K562 (cell line): Measurements from ENCODE around the gene RNF214. TPM values are rescaled to one million over a fixed set of nuclear protein-coding genes. Genes with fewer than 3 reads are reported as not detected.

Experiments
- ATAC-seq: fragments of 200-7000 bp; cut with Tn5 transposase; 3 replicates; pipeline ENCODE4 v1.9.1; 2020; ENCODE audit warnings: moderate library complexity
- BruUV-seq: library from RNA; stranded (reverse); fragments of 400-500 nt; replicated peaks from 2 replicates; lab custom pipeline; 2021; lab: Mats Ljungman, UMichigan
- CTCF ChIA-PET: fragments of 300-600 bp; formaldehyde crosslinking; extraction: SDS; loops from one replicate; lab custom pipeline; 2021; ENCODE audit warnings: low intra/inter-chr PET ratio; lab: Yijun Ruan, JAX
- POLR2A ChIA-PET: fragments of 300-600, 350-650 bp; sonication (Branson Sonifier 250); formaldehyde crosslinking; extraction: SDS; loops from one replicate; lab custom pipeline; 2021; ENCODE audit warnings: antibody characterized with exemption, inconsistent platforms; lab: Yijun Ruan, JAX
- DNase-seq, 4 experiments: peaks; one replicate each; pipeline versions ENCODE4 v3.0.0 to v3.0.0-alpha.2; 2011 to 2018; ENCODE audit warnings: low spot score in 3 of 4, mixed read lengths in 3 of 4; ENCODE audit errors: extremely low read depth in 1 of 4
- FAIRE-seq: peaks from 2 replicates; lab custom pipeline; 2011; peaks lifted over from hg19 to GRCh38; lab: Jason Lieb, UNC
- H2AFZ ChIP-seq: 2 replicates; pipeline ENCODE4 v1.6.0; 2011; ENCODE audit warnings: low read depth, low read length, control low read depth, inconsistent platforms
- H3K27ac ChIP-seq: fragments of 200-600 bp; 3 replicates; pipeline ENCODE4 v1.8.0; 2011; ENCODE audit warnings: low read depth, mild to moderate bottlenecking, control low read depth, inconsistent platforms, low read length, moderate library complexity, mixed read lengths; ENCODE audit errors: extremely low read depth
- H3K27me3 ChIP-seq, 2 experiments: fragments of 300-600 bp in 1 of 2; 2 replicates in 1 of 2; 3 replicates in 1 of 2; pipeline versions ENCODE4 v1.6.0 to v1.8.0; 2011; ENCODE audit warnings: inconsistent platforms in 2 of 2, low read length in 2 of 2, mild to moderate bottlenecking in 1 of 2, mixed read lengths in 1 of 2, moderate library complexity in 1 of 2; ENCODE audit not compliant: control insufficient read depth in 2 of 2, insufficient read depth in 2 of 2
- H3K36me3 ChIP-seq: fragments of 300-600 bp; 3 replicates; pipeline ENCODE4 v1.8.0; 2011; ENCODE audit warnings: mild to moderate bottlenecking, low read length, inconsistent platforms; ENCODE audit not compliant: control insufficient read depth, insufficient read depth
- H3K4me1 ChIP-seq, 2 experiments: fragments of 200-600 bp in 1 of 2; replicated peaks in 1 of 2; 2 replicates in 1 of 2; 3 replicates in 1 of 2; pipeline versions ENCODE4 v1.5.1 to v1.8.0; 2011; ENCODE audit warnings: inconsistent platforms in 2 of 2, low read length in 2 of 2, mild to moderate bottlenecking in 1 of 2, mixed read lengths in 1 of 2, moderate library complexity in 1 of 2; ENCODE audit not compliant: control insufficient read depth in 2 of 2, insufficient read depth in 2 of 2
- H3K4me2 ChIP-seq: 2 replicates; pipeline ENCODE4 v1.6.1; 2011; ENCODE audit warnings: low read length, control low read depth, inconsistent platforms, mixed read lengths; ENCODE audit not compliant: insufficient read depth
- H3K4me3 ChIP-seq: fragments of 200-600 bp; sonication (generic), shearing (Covaris generic); 2 replicates; pipeline ENCODE4 v1.5.1; 2016; ENCODE audit warnings: control low read depth, inconsistent platforms
- H3K79me2 ChIP-seq: fragments of 200-600 bp; 3 replicates; pipeline ENCODE4 v1.8.0; 2011; ENCODE audit warnings: low read length, inconsistent platforms; ENCODE audit not compliant: control insufficient read depth, insufficient read depth
- H3K9ac ChIP-seq, 2 experiments: 2 replicates each; pipeline versions ENCODE4 v1.6.0 to v1.6.1; 2011; ENCODE audit warnings: low read depth in 2 of 2, low read length in 2 of 2, control low read depth in 1 of 2, inconsistent platforms in 1 of 2, mild to moderate bottlenecking in 1 of 2, mixed read lengths in 1 of 2; ENCODE audit not compliant: insufficient read depth in 1 of 2
- H3K9me1 ChIP-seq: one replicate; pipeline ENCODE4 v1.6.0; 2011; ENCODE audit warnings: inconsistent platforms, mild to moderate bottlenecking, low read length, moderate library complexity; ENCODE audit not compliant: control insufficient read depth, insufficient read depth
- H3K9me3 ChIP-seq: replicated peaks from 2 replicates; pipeline ENCODE4 v1.5.1; 2011; ENCODE audit warnings: low read depth, low read length, inconsistent platforms; ENCODE audit not compliant: control insufficient read depth, insufficient read depth
- H4K20me1 ChIP-seq: replicated peaks from 2 replicates; pipeline ENCODE4 v1.6.1; 2011; ENCODE audit warnings: low read length, inconsistent platforms, mixed read lengths; ENCODE audit not compliant: control insufficient read depth, insufficient read depth
- ARNT ChIP-seq, 2 experiments: fragments of 450-650 bp; IDR thresholded peaks; 2 replicates each; pipeline ENCODE4 v1.6.1; 2016; ENCODE audit warnings: mild to moderate bottlenecking in 1 of 2
- CBX2 ChIP-seq: fragments of 200-600 bp; sonication (generic); IDR thresholded peaks from one replicate; pipeline ENCODE4 v1.6.1; 2012; ENCODE audit warnings: mild to moderate bottlenecking, low read length, inconsistent platforms; ENCODE audit not compliant: insufficient read depth, poor library complexity, severe bottlenecking
- CBX3 ChIP-seq, 2 experiments: IDR thresholded peaks; 1 replicate in 1 of 2; 2 replicates in 1 of 2; pipeline ENCODE4 v1.6.1; 2012; ENCODE audit warnings: inconsistent platforms in 2 of 2, low read length in 2 of 2, borderline replicate concordance in 1 of 2, control low read depth in 1 of 2
- DIDO1 ChIP-seq: fragments of 450-650 bp; IDR thresholded peaks from 2 replicates; pipeline ENCODE4 v1.6.1; 2016; ENCODE audit warnings: low read depth, missing biosample characterization, missing genetic modification characterization
- FOXA1 ChIP-seq: fragments of 450-650 bp; IDR thresholded peaks from 2 replicates; pipeline ENCODE4 v1.6.1; 2016; ENCODE audit warnings: mild to moderate bottlenecking, borderline replicate concordance
- FUS ChIP-seq: fragments of 200-400 bp; formaldehyde crosslinking; optimal IDR thresholded peaks from 2 replicates; pipeline ENCODE3; 2017; ENCODE audit warnings: low read depth, low read length
- GTF2A2 ChIP-seq: IDR thresholded peaks from 2 replicates; pipeline ENCODE4 v1.6.1; 2016; ENCODE audit warnings: mild to moderate bottlenecking, missing genetic modification characterization, missing compliant biosample characterization
- MEF2D ChIP-seq: conservative IDR thresholded peaks from 2 replicates; pipeline ENCODE4 v1.6.1; 2016; ENCODE audit warnings: low read depth, missing genetic modification characterization, missing compliant biosample characterization
- NCOA6 ChIP-seq: fragments of 450-650 bp; IDR thresholded peaks from 2 replicates; pipeline ENCODE4 v1.6.1; 2017; ENCODE audit warnings: mild to moderate bottlenecking
- NFIC ChIP-seq: fragments of 450-650 bp; IDR thresholded peaks from 2 replicates; pipeline ENCODE4 v1.6.1; 2017; ENCODE audit warnings: mild to moderate bottlenecking, inconsistent platforms
- POLR2AphosphoS2 ChIP-seq: IDR thresholded peaks from 2 replicates; pipeline ENCODE4 v1.6.1; 2012; ENCODE audit warnings: low read length, improper control_type of control experiment
- POLR2B ChIP-seq: fragments of 450-650 bp; IDR thresholded peaks from 2 replicates; pipeline ENCODE4 v1.6.1; 2018; ENCODE audit warnings: low read depth; ENCODE audit not compliant: partially characterized antibody
- SMAD3 ChIP-seq: fragments of 450-650 bp; formaldehyde crosslinking; conservative IDR thresholded peaks from 2 replicates; pipeline ENCODE4 v1.4.0; 2020; ENCODE audit warnings: mild to moderate bottlenecking
- SMARCA4 ChIP-seq: fragments of 450-650 bp; IDR thresholded peaks from 2 replicates; pipeline ENCODE4 v1.6.1; 2016
- SPI1 ChIP-seq: IDR thresholded peaks from 2 replicates; pipeline ENCODE4 v1.6.1; 2011; ENCODE audit warnings: low read depth, low read length, control low read depth, borderline replicate concordance
- SRSF9 ChIP-seq: fragments of 200-400 bp; formaldehyde crosslinking; IDR thresholded peaks from 2 replicates; pipeline ENCODE4 v1.6.1; 2017; ENCODE audit warnings: low read depth, low read length, borderline replicate concordance
- STAT5A ChIP-seq: IDR thresholded peaks from 2 replicates; pipeline ENCODE4 v1.6.1; 2012; ENCODE audit warnings: low read length, inconsistent platforms, borderline replicate concordance
- THRA ChIP-seq: fragments of 450-650 bp; IDR thresholded peaks from 2 replicates; pipeline ENCODE4 v1.6.1; 2017; ENCODE audit warnings: mild to moderate bottlenecking, moderate library complexity
- YBX1 ChIP-seq: fragments of 450-650 bp; IDR thresholded peaks from 2 replicates; pipeline ENCODE4 v1.7.1; 2016; ENCODE audit warnings: mild to moderate bottlenecking
- ZNF12 ChIP-seq: sonication (generic); formaldehyde crosslinking; IDR thresholded peaks from 2 replicates; pipeline ENCODE4 v1.4.0; 2020; ENCODE audit warnings: mild to moderate bottlenecking, missing genetic modification reagents
- ZNF57 ChIP-seq: fragments of 450-650 bp; formaldehyde crosslinking; IDR thresholded peaks from 2 replicates; pipeline ENCODE4 v1.4.0; 2020; ENCODE audit warnings: mild to moderate bottlenecking, moderate library complexity
- ZNF696 ChIP-seq: fragments of 250-450 bp; sonication (Bioruptor Pico); conservative IDR thresholded peaks from 2 replicates; pipeline ENCODE4 v1.4.0; 2020; ENCODE audit warnings: mild to moderate bottlenecking, moderate library complexity
- ZNF77 ChIP-seq: fragments of 250-450 bp; sonication (Bioruptor Pico); IDR thresholded peaks from 2 replicates; pipeline ENCODE4 v1.5.0; 2020
- WGBS: fragments of 100-300 bp; shearing (Covaris generic); methylation state at CpG from one replicate; pipeline ENCODE4 v1.1.6; 2016; ENCODE audit warnings: low coverage, mixed read lengths; ENCODE audit not compliant: insufficient coverage; ENCODE audit errors: missing lambda C conversion rate; 5-methylcytosine and 5-hydroxymethylcytosine counted together
- in situ Hi-C: fragments of 300-500 bp; cut with MboI; formaldehyde crosslinking; loops from 4 replicates; pipeline ENCODE4 v1.15.0; 2018; ENCODE audit warnings: inconsistent platforms, mixed read lengths
- intact Hi-C: fragments of 100-400 bp; cut with micrococcal nuclease; formaldehyde crosslinking; loops from 2 replicates; pipeline ENCODE4 v1.14.2; 2022
- polyA plus RNA-seq, 8 experiments: library from polyadenylated mRNA; depleted of rRNA in 4 of 8; stranded (reverse) in 5 of 8; unstranded in 3 of 8; fragments of >200 nt; fragmentation: Nextera tagmentation in 2 of 8; fragmentation: Illumina TruSeq in 1 of 8; extraction: Ambion mirVana in 2 of 8; extraction: Trizol in 1 of 8; gene quantifications; 2 replicates each; pipeline versions ENCODE4 v1.2.1 to v1.2.3, GENCODE V29; 2011 to 2014; ENCODE audit warnings: inconsistent platforms in 1 of 8, missing spikeins in 1 of 8
- total RNA-seq, 7 experiments: library from RNA; depleted of rRNA in 6 of 7; stranded (reverse); fragments of >200 nt in 6 of 7; fragmentation: Illumina TruSeq in 2 of 7; extraction: Trizol in 2 of 7; gene quantifications; 2 replicates each; pipeline versions ENCODE4 v1.2.1 to v1.2.3, GENCODE V29; 2011 to 2021; ENCODE audit warnings: low replicate concordance in 1 of 7

The RNF214 gene
- total and polyA plus RNA-seq, 9 of the 15 experiments (the other 6 are each of a cell fraction or from before 2014, with no cell fraction given), result 6.6 to 24.8 (median 11.9) TPM

GRCh38 chr11:117281869-117282268 is 49.4 kb downstream of the RNF214 start (continued):
- TF ChIP-seq GTF2A2 (tag) (no peak), FOXA1 (no peak), CBX3 (IDR thresholded peaks at IDR 0.05; ENCODE audit: borderline replicate concordance in 1 of 2, low read length in 2 of 2) (no peak), ZNF57 (CRISPR knock-in tag) (no peak), SMARCA4 (no peak), DIDO1 (tag) (no peak), ZNF12 (no peak), SPI1 (no peak)

GRCh38 chr11:117282956-117283355 is 50.5 kb downstream of the RNF214 start:
- ATAC-seq, result no peak
- POLR2A ChIA-PET, result interaction anchor here (1.4 kb wide), 1 partner anchor 19 kb away, joined by 4 read pairs; no protein-coding TSS in a partner anchor
- peaks cover 3% of the 10 kb centered on the region; the same call in 1 of the 2 replicates for H4K20me1 ChIP-seq
- no peaks in the 10 kb centered on the region for H3K79me2 ChIP-seq
- TF ChIP-seq THRA, result no peak
- TF ChIP-seq SRSF9, result no peak
- TF ChIP-seq STAT5A, result no peak
- TF ChIP-seq POLR2AphosphoS2, result no peak
- TF ChIP-seq POLR2B, result no peak
- no peak for TF ChIP-seq NCOA6
- no peak for TF ChIP-seq FUS
- no peak for TF ChIP-seq NFIC
- no peak for TF ChIP-seq ZNF77 (CRISPR knock-in tag)
- no peak for TF ChIP-seq MEF2D
- TF ChIP-seq ARNT (IDR thresholded peaks at IDR 0.05), result no peak
- TF ChIP-seq YBX1, result no peak
- TF ChIP-seq SMAD3, result no peak
- TF ChIP-seq ZNF696 (CRISPR knock-in tag), result no peak
- no peak for TF ChIP-seq CBX2
- no peak overlapping the region for H3K27ac ChIP-seq
- CTCF ChIA-PET, result interaction anchor here (0.7 kb wide), 1 partner anchor 138 kb away, joined by 3 read pairs; no protein-coding TSS in a partner anchor
- no peak for FAIRE-seq
- H2AFZ ChIP-seq, result no peak overlapping the region
- no peaks in the 10 kb centered on the region for H3K9me1 ChIP-seq
- H3K4me2 ChIP-seq, result no peak overlapping the region
- DNase-seq, result no peak
- in situ Hi-C loops (no loop called here), intact Hi-C loops (no loop called here)
- no peak overlapping the region for H3K4me3 ChIP-seq
- peaks cover 59% of the 10 kb centered on the region for H3K36me3 ChIP-seq
- no TSS peak for BruUV-seq
- H3K9me3 ChIP-seq, result no peaks in the 10 kb centered on the region
- H3K27me3 ChIP-seq, result no peaks in the 10 kb centered on the region
- peaks cover 0 to 5% of the 10 kb centered on the region in 2 experiments; a peak in 3 of 5 replicates for H3K4me1 ChIP-seq
- no peak overlapping the region for H3K9ac ChIP-seq
- WGBS, result 77% methylated on average over 3 of the region's 3 CpGs
